ENCODE data around the gene CACNA2D2.

Gene CACNA2D2

GRCh38 chr3:50314816-50315215 lies 188.6 kb downstream of the CACNA2D2 start:
- H3K79me2 ChIP-seq (ENCODE audit: insufficient read depth, low read length): peaks cover 20% of the 10 kb centered on the region
- H3K4me1 ChIP-seq (ENCODE audit: insufficient read depth, low read length, poor library complexity, severe bottlenecking): peaks cover 28% of the 10 kb centered on the region
- H3K27me3 ChIP-seq (ENCODE audit: insufficient read depth, low read length, poor library complexity, severe bottlenecking): no peaks in the 10 kb centered on the region
- no peaks in the 10 kb centered on the region for H3K9me3 ChIP-seq (ENCODE audit: insufficient read depth, low read depth, low read length)
- H3K4me3 ChIP-seq (ENCODE audit: low read length, poor library complexity, severe bottlenecking): no peak overlapping the region
- no peaks in the 10 kb centered on the region for H3K36me3 ChIP-seq (ENCODE audit: insufficient read depth, low read length)
- H2AFZ ChIP-seq (ENCODE audit: low read length): no peak overlapping the region
- H3K9ac ChIP-seq (ENCODE audit: low read depth, low read length, poor library complexity, severe bottlenecking): no peak overlapping the region
- TF ChIP-seq EZH2phosphoT487 (IDR thresholded peaks at IDR 0.05; ENCODE audit: borderline replicate concordance) (no peak), CTCF (conservative IDR thresholded peaks at IDR 0.05; ENCODE audit: low read length) (no peak)
- H3F3A ChIP-seq (ENCODE audit: low read depth): no peaks in the 10 kb centered on the region
- no peaks in the 10 kb centered on the region for H3K9me2 ChIP-seq (replicated peaks; ENCODE audit: low read depth, low read length)
- H4K20me1 ChIP-seq (ENCODE audit: insufficient read depth, low read length, poor library complexity, severe bottlenecking): peaks cover 7% of the 10 kb centered on the region
- H3K4me2 ChIP-seq (ENCODE audit: low read depth, low read length, poor library complexity, severe bottlenecking): no peak overlapping the region

DNA sequence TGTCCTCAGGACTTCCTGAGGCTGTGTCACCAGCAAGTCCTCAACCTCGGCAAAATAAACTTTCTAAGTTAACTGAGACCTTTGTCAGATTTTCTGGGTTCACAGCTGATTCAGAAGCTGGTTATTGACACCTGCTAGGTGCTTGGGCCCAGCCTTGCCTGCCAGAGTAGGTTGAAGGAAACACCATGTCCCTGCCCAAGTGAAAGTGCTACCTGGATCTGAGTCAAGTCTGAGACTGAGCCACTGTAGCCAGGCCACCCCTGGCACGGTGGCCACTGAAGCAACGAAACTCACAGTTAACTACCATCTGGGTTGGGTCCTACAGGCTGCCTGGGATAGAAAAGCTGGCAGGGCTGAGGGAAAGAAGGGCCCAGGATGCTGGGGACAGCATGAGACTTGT lies 189.1 kb downstream of the CACNA2D2 start:
- Histone ChIP-seq H3K4me3 (ENCODE audit: low read length, poor library complexity, severe bottlenecking) (no peak overlapping the region), H2AFZ (ENCODE audit: low read length) (no peak overlapping the region), H3F3A (ENCODE audit: low read depth) (no peaks in the 10 kb centered on the region), H3K27me3 (ENCODE audit: insufficient read depth, low read length, poor library complexity, severe bottlenecking) (no peaks in the 10 kb centered on the region), H3K9ac (ENCODE audit: low read depth, low read length, poor library complexity, severe bottlenecking) (no peak overlapping the region), H4K20me1 (ENCODE audit: insufficient read depth, low read length, poor library complexity, severe bottlenecking) (peaks cover 3% of the 10 kb centered on the region), H3K4me2 (ENCODE audit: low read depth, low read length, poor library complexity, severe bottlenecking) (no peak overlapping the region), H3K9me3 (ENCODE audit: insufficient read depth, low read depth, low read length) (no peaks in the 10 kb centered on the region), H3K79me2 (ENCODE audit: insufficient read depth, low read length) (peaks cover 15% of the 10 kb centered on the region; the same call in 1 of the 2 replicates), H3K4me1 (ENCODE audit: insufficient read depth, low read length, poor library complexity, severe bottlenecking) (peaks cover 27% of the 10 kb centered on the region), H3K9me2 (replicated peaks; ENCODE audit: low read depth, low read length) (no peaks in the 10 kb centered on the region), H3K36me3 (ENCODE audit: insufficient read depth, low read length) (no peaks in the 10 kb centered on the region)
- TF ChIP-seq CTCF (conservative IDR thresholded peaks at IDR 0.05; ENCODE audit: low read length): no peak
- TF ChIP-seq EZH2phosphoT487 (IDR thresholded peaks at IDR 0.05; ENCODE audit: borderline replicate concordance): no peak
